ENCODE data around the gene DHRS9. TPM values are rescaled to one million over a fixed set of nuclear protein-coding genes. Genes with fewer than 3 reads are reported as not detected.

Gene DHRS9
- total RNA-seq, 1 donor from 2014 or later, result not detected

- no peak within 1 kb of the TSS for H3K27ac Mint-ChIP-seq (ENCODE audit: unreplicated experiment)
- no peak within 1 kb of the TSS for H3K4me3 Mint-ChIP-seq (ENCODE audit: unreplicated experiment)
- H3K9me3 Mint-ChIP-seq (ENCODE audit: unreplicated experiment), result peaks cover 2% of the 10 kb centered on the region
- H3K4me1 Mint-ChIP-seq (ENCODE audit: low read depth, unreplicated experiment), result no peaks in the 10 kb centered on the region
- no peak for DNase-seq
- no peaks in the 10 kb centered on the region for H3K36me3 Mint-ChIP-seq (ENCODE audit: unreplicated experiment)
- H3K27me3 Mint-ChIP-seq (ENCODE audit: unreplicated experiment), result no peaks in the 10 kb centered on the region
- TF ChIP-seq CTCF (IDR thresholded peaks at IDR 0.05; ENCODE audit: partially characterized antibody, unreplicated experiment), result no peak
These were observed 38.2 kb upstream of the DHRS9 start, which contains the start of gene ABCB11 for GRCh38 chr2:169031202-169031601. ABCB11 (minus strand) TSS chr2:169031324; CDS start chr2:169018125, 13,199 bp downstream.

- no peak overlapping the region for H3K4me3 Mint-ChIP-seq (ENCODE audit: unreplicated experiment)
- H3K27me3 Mint-ChIP-seq (ENCODE audit: unreplicated experiment), result no peaks in the 10 kb centered on the region
- DNase-seq, result no peak
- no peak for TF ChIP-seq CTCF (IDR thresholded peaks at IDR 0.05; ENCODE audit: partially characterized antibody, unreplicated experiment)
- H3K4me1 Mint-ChIP-seq (ENCODE audit: low read depth, unreplicated experiment), result no peaks in the 10 kb centered on the region
- peaks cover 2% of the 10 kb centered on the region for H3K9me3 Mint-ChIP-seq (ENCODE audit: unreplicated experiment)
- no peak overlapping the region for H3K27ac Mint-ChIP-seq (ENCODE audit: unreplicated experiment)
- H3K36me3 Mint-ChIP-seq (ENCODE audit: unreplicated experiment), result no peaks in the 10 kb centered on the region
These were observed 35.1 kb upstream of the DHRS9 start for GRCh38 chr2:169034256-169034655.

DNA sequence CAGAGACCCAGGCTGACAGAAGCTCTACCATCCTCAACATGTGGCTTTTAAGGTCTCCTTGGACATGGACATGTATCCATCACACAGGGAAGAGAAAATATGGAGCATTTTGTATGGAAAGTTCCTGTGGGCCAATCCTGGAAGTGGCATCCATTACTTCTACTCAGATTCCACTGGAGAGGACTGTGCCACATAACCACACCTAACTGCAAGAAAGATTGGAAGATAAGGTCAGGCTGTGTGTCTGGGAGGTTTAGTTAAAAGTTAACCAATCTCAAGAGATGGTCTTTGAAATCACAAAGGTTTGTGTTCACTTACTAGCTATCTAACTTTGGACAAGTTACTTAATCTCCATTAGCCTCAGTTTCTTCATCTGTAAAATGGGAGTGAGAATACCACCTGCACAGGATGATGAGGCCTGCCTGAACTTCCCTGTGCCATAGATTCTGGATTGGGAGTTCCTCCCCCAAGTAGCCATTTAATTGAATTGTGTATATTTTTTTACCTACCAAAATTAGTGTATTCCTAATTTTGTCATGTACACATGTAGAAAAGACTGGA, 34.3 kb upstream of the DHRS9 start:
- DNase-seq, result no peak
- Mint-ChIP-seq H3K4me3 (ENCODE audit: unreplicated experiment) (no peak overlapping the region), H3K27me3 (ENCODE audit: unreplicated experiment) (peaks cover 2% of the 10 kb centered on the region), H3K27ac (ENCODE audit: unreplicated experiment) (no peak overlapping the region), H3K36me3 (ENCODE audit: unreplicated experiment) (no peaks in the 10 kb centered on the region), H3K4me1 (ENCODE audit: low read depth, unreplicated experiment) (no peaks in the 10 kb centered on the region), H3K9me3 (ENCODE audit: unreplicated experiment) (peaks cover 2% of the 10 kb centered on the region)
- TF ChIP-seq CTCF (IDR thresholded peaks at IDR 0.05; ENCODE audit: partially characterized antibody, unreplicated experiment), result no peak

- H3K4me1 Mint-ChIP-seq (ENCODE audit: low read depth, unreplicated experiment), result no peaks in the 10 kb centered on the region
- no peak for TF ChIP-seq CTCF (IDR thresholded peaks at IDR 0.05; ENCODE audit: partially characterized antibody, unreplicated experiment)
- H3K9me3 Mint-ChIP-seq (ENCODE audit: unreplicated experiment), result peaks cover 2% of the 10 kb centered on the region
- H3K27me3 Mint-ChIP-seq (ENCODE audit: unreplicated experiment), result peaks cover 2% of the 10 kb centered on the region
- H3K4me3 Mint-ChIP-seq (ENCODE audit: unreplicated experiment), result no peak overlapping the region
- H3K36me3 Mint-ChIP-seq (ENCODE audit: unreplicated experiment), result no peaks in the 10 kb centered on the region
- H3K27ac Mint-ChIP-seq (ENCODE audit: unreplicated experiment), result no peak overlapping the region
- no peak for DNase-seq
These were observed 33.5 kb upstream of the DHRS9 start for GRCh38 chr2:169035887-169036286.

DNA sequence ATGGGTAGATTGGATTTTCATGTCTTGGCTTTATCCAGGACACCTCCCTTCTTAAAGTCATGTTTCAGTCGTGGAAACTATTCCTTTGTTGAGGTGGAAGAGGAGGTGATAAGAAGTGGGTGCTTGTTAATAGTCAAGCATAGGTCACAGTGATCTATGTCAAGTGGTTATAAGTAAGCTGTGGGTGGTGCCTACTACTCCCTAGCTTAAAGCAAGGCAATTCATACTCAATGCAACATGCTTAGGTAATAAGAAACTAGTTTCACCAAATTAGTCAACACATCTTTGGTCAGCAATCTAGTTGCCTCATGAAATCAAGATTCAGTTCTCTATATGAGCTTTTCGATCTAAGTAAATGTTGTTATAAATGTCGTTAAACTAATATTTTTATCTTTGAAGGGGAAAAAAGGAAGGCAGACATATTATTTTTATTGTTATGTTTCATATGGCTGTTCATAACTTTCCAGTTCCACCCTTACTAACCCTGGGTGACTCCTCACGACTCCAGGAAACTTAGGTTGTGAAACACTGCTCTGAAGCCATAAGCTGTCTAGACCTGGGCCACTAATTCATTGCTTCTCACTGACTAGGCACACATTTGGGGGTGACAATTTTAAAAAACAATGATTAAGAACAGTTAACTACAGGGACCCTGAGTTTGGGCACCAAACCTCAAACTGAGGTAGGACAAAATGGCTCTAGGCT, 32.5 kb upstream of the DHRS9 start:
- Mint-ChIP-seq H3K4me1 (ENCODE audit: low read depth, unreplicated experiment) (no peaks in the 10 kb centered on the region), H3K9me3 (ENCODE audit: unreplicated experiment) (peaks cover 2% of the 10 kb centered on the region), H3K4me3 (ENCODE audit: unreplicated experiment) (no peak overlapping the region), H3K27me3 (ENCODE audit: unreplicated experiment) (peaks cover 2% of the 10 kb centered on the region), H3K27ac (ENCODE audit: unreplicated experiment) (no peak overlapping the region), H3K36me3 (ENCODE audit: unreplicated experiment) (peaks cover 1% of the 10 kb centered on the region)
- DNase-seq, result no peak
- TF ChIP-seq CTCF (IDR thresholded peaks at IDR 0.05; ENCODE audit: partially characterized antibody, unreplicated experiment), result no peak
